Heart left ventricle (tissue), 13 donors: ENCODE data around the gene KCNQ1OT1.
"Not testable (repeated sequence)": the region's sequence is repeated elsewhere in the genome, so short reads cannot be mapped to it uniquely, and the experiment has no call there.

ENCODE experiments used
- POLR2A ChIP-seq, 2 donors: fragments of 450-650 bp; IDR thresholded peaks; one replicate each; pipeline ENCODE4 v1.6.1; 2017; ENCODE audit warnings: antibody characterized with exemption in 2 of 2, mild to moderate bottlenecking in 2 of 2, moderate library complexity in 2 of 2
- TF ChIP-seq, protein P1 (sequence below), 12 donors: fragments of 200-600 bp; sonication (generic) in 4 of 12; IDR thresholded peaks; one replicate each; pipeline versions ENCODE4 v1.5.0 to v1.8.0; 2018 to 2022; ENCODE audit warnings: antibody characterized with exemption in 12 of 12, mild to moderate bottlenecking in 5 of 12
- donor health status: ischemic (EF 13 %, LVEDD 7.1; RV severe dilation, severe dysfunction).
- donor health status: DM: no; HTN: yes; CAD: no.
- donor health status: DM: no; HTN: no; CAD: no.
- donor health status: ischemic (EF 25% LVEDD 6.9; RV normal size, moderate dysfunction).
- donor health status: ischemic (EF 25% LVEDD 5.7; RV mildly dilated, moderate dysfunction).
- donor health status: ischemic (EF 35%, LVEDD 5.7; RV mildly dilated, moderate dysfunction).
- donor health status: nonischemic (EF 11% LVEDD 7.7; RV severe dilation, severe dysfunction).
- donor health status: DM: yes; HTN: yes; CAD: no.
- donor health status: PGD.
- donor health status: ischemic (EF 29% LVEDD 5.4; RV normal size, mild dysfunction).
- donor health status: nonischemic (EF 23%, LVEDD 6.1; RV moderate dilation, normal function).

GRCh38 chr11:2639763-2640162 lies 60.0 kb downstream of the KCNQ1OT1 start:
- TF ChIP-seq, protein P1, sequence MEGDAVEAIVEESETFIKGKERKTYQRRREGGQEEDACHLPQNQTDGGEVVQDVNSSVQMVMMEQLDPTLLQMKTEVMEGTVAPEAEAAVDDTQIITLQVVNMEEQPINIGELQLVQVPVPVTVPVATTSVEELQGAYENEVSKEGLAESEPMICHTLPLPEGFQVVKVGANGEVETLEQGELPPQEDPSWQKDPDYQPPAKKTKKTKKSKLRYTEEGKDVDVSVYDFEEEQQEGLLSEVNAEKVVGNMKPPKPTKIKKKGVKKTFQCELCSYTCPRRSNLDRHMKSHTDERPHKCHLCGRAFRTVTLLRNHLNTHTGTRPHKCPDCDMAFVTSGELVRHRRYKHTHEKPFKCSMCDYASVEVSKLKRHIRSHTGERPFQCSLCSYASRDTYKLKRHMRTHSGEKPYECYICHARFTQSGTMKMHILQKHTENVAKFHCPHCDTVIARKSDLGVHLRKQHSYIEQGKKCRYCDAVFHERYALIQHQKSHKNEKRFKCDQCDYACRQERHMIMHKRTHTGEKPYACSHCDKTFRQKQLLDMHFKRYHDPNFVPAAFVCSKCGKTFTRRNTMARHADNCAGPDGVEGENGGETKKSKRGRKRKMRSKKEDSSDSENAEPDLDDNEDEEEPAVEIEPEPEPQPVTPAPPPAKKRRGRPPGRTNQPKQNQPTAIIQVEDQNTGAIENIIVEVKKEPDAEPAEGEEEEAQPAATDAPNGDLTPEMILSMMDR (IDR thresholded peaks at IDR 0.05): not testable (repeated sequence)
- TF ChIP-seq POLR2A (IDR thresholded peaks at IDR 0.05): not testable (repeated sequence)
